WTC11 (cell line): ENCODE data around the gene NFKB1. TPM values are rescaled to one million over a fixed set of nuclear protein-coding genes. Genes with fewer than 3 reads are reported as not detected.

Source experiments
- ATAC-seq: fragments of 200-7000 bp; cut with Tn5 transposase; 2 replicates; pipeline ENCODE4 v1.10.0; 2021; ENCODE audit warnings: mild to moderate bottlenecking, moderate library complexity
- CTCF ChIA-PET: fragments of 300-600 bp; sonication (Branson Sonifier 250); formaldehyde crosslinking; loops from one replicate; lab custom pipeline; 2021; ENCODE audit warnings: antibody characterized with exemption; lab: Charles Lee
- POLR2A ChIA-PET: fragments of 350-600 bp; sonication (Branson Sonifier 250); formaldehyde crosslinking; loops from one replicate; lab custom pipeline; 2021; ENCODE audit warnings: antibody characterized with exemption; lab: Charles Lee
- DNase-seq: peaks from one replicate; pipeline ENCODE4 v3.0.0; 2021; ENCODE audit warnings: low spot score
- H3K27ac Mint-ChIP-seq: 2 replicates; pipeline ENCODE4 v1.8.0; 2021; ENCODE audit warnings: mixed read lengths
- H3K27me3 Mint-ChIP-seq: 2 replicates; pipeline ENCODE4 v1.8.0; 2021; ENCODE audit warnings: low read depth, mild to moderate bottlenecking, moderate library complexity, mixed read lengths
- H3K36me3 Mint-ChIP-seq: 2 replicates; pipeline ENCODE4 v1.8.0; 2021; ENCODE audit warnings: mixed read lengths
- H3K4me1 Mint-ChIP-seq: 2 replicates; pipeline ENCODE4 v1.8.0; 2022; ENCODE audit warnings: mixed read lengths
- H3K4me3 Mint-ChIP-seq: 2 replicates; pipeline ENCODE4 v1.8.0; 2021; ENCODE audit warnings: mild to moderate bottlenecking, moderate library complexity, mixed read lengths
- H3K9me3 Mint-ChIP-seq: 2 replicates; pipeline ENCODE4 v1.8.0; 2021; ENCODE audit warnings: mixed read lengths
- ATF1 ChIP-seq: sonication (generic); formaldehyde crosslinking; IDR thresholded peaks from 2 replicates; pipeline ENCODE4 v1.8.1; 2023; ENCODE audit warnings: mild to moderate bottlenecking, moderate library complexity, missing genetic modification reagents
- ATF6 ChIP-seq: sonication (generic); formaldehyde crosslinking; IDR thresholded peaks from 2 replicates; pipeline ENCODE4 v1.8.1; 2023; ENCODE audit warnings: mild to moderate bottlenecking, missing genetic modification reagents
- CREM ChIP-seq: sonication (generic); formaldehyde crosslinking; IDR thresholded peaks from 2 replicates; pipeline ENCODE4 v1.8.1; 2022; ENCODE audit warnings: mild to moderate bottlenecking, missing genetic modification reagents, moderate library complexity
- E2F4 ChIP-seq: sonication (generic); formaldehyde crosslinking; IDR thresholded peaks from 2 replicates; pipeline ENCODE4 v1.8.1; 2022; ENCODE audit warnings: low read depth, mild to moderate bottlenecking, moderate library complexity, missing genetic modification reagents, borderline replicate concordance
- EMX1 ChIP-seq: fragments of 250-450 bp; sonication (Bioruptor Pico); IDR thresholded peaks from 2 replicates; pipeline ENCODE4 v1.8.0; 2021; ENCODE audit warnings: mild to moderate bottlenecking
- GABPB1 ChIP-seq: sonication (generic); formaldehyde crosslinking; IDR thresholded peaks from 2 replicates; pipeline ENCODE4 v1.8.1; 2023; ENCODE audit warnings: mild to moderate bottlenecking, missing genetic modification reagents
- HMGA2 ChIP-seq: fragments of 250-450 bp; sonication (Bioruptor Pico); IDR thresholded peaks from 2 replicates; pipeline ENCODE4 v1.4.0; 2021; ENCODE audit warnings: mild to moderate bottlenecking, moderate library complexity
- IRF2 ChIP-seq: sonication (generic); formaldehyde crosslinking; IDR thresholded peaks from 2 replicates; pipeline ENCODE4 v1.8.0; 2022; ENCODE audit warnings: low read depth, missing genetic modification reagents, borderline replicate concordance
- JAZF1 ChIP-seq: fragments of 250-450 bp; sonication (Bioruptor Pico); IDR thresholded peaks from 2 replicates; pipeline ENCODE4 v1.9.0; 2021; ENCODE audit warnings: moderate library complexity, mild to moderate bottlenecking, inconsistent platforms
- JUN ChIP-seq: sonication (generic); formaldehyde crosslinking; IDR thresholded peaks from 2 replicates; pipeline ENCODE4 v1.8.0; 2023; ENCODE audit warnings: mild to moderate bottlenecking, missing genetic modification reagents
- KAT7 ChIP-seq: sonication (generic); formaldehyde crosslinking; IDR thresholded peaks from 2 replicates; pipeline ENCODE4 v1.8.1; 2023; ENCODE audit warnings: missing genetic modification reagents, mild to moderate bottlenecking, borderline replicate concordance
- NFYB ChIP-seq: sonication (generic); formaldehyde crosslinking; conservative IDR thresholded peaks from 2 replicates; pipeline ENCODE4 v1.8.0; 2022; ENCODE audit warnings: low read depth, missing genetic modification reagents
- PRRX2 ChIP-seq: fragments of 250-450 bp; sonication (Bioruptor Pico); IDR thresholded peaks from 2 replicates; pipeline ENCODE4 v1.8.0; 2021; ENCODE audit warnings: mild to moderate bottlenecking
- RORB ChIP-seq: fragments of 250-450 bp; sonication (Bioruptor Pico); IDR thresholded peaks from 2 replicates; pipeline ENCODE4 v1.9.0; 2021; ENCODE audit warnings: mild to moderate bottlenecking
- TEAD4 ChIP-seq: sonication (generic); formaldehyde crosslinking; IDR thresholded peaks from 2 replicates; pipeline ENCODE4 v1.8.0; 2022; ENCODE audit warnings: mild to moderate bottlenecking, missing genetic modification reagents
- ZBTB43 ChIP-seq: sonication (generic); formaldehyde crosslinking; IDR thresholded peaks from 2 replicates; pipeline ENCODE4 v1.8.1; 2023; ENCODE audit warnings: mild to moderate bottlenecking, missing genetic modification reagents
- ZNF121 ChIP-seq: sonication (generic); formaldehyde crosslinking; IDR thresholded peaks from 2 replicates; pipeline ENCODE4 v1.8.0; 2023; ENCODE audit warnings: missing genetic modification reagents
- ZNF138 ChIP-seq: sonication (generic); formaldehyde crosslinking; conservative IDR thresholded peaks from 2 replicates; pipeline ENCODE4 v1.8.1; 2022; ENCODE audit warnings: mild to moderate bottlenecking, moderate library complexity, missing genetic modification reagents
- ZNF263 ChIP-seq: sonication (generic); formaldehyde crosslinking; IDR thresholded peaks from 2 replicates; pipeline ENCODE4 v1.8.1; 2022; ENCODE audit warnings: low read depth, mild to moderate bottlenecking, moderate library complexity, missing genetic modification reagents
- ZNF396 ChIP-seq: fragments of 250-450 bp; sonication (Bioruptor Pico); IDR thresholded peaks from 2 replicates; pipeline ENCODE4 v1.8.0; 2021; ENCODE audit warnings: mild to moderate bottlenecking, moderate library complexity, borderline replicate concordance
- ZNF416 ChIP-seq: fragments of 250-450 bp; sonication (Bioruptor Pico); IDR thresholded peaks from 2 replicates; pipeline ENCODE4 v1.9.0; 2021; ENCODE audit warnings: mild to moderate bottlenecking, inconsistent platforms
- ZNF423 ChIP-seq: fragments of 250-450 bp; sonication (Bioruptor Pico); IDR thresholded peaks from 2 replicates; pipeline ENCODE4 v2.1.2; 2022; ENCODE audit warnings: mild to moderate bottlenecking, moderate library complexity
- ZNF512 ChIP-seq: sonication (generic); formaldehyde crosslinking; IDR thresholded peaks from 2 replicates; pipeline ENCODE4 v1.8.1; 2022; ENCODE audit warnings: missing genetic modification reagents, borderline replicate concordance
- total RNA-seq: library from RNA; stranded (reverse); gene quantifications from 3 replicates; pipeline ENCODE4 v1.2.3, GENCODE V29; 2021

The NFKB1 gene
- total RNA-seq, 1 experiment from 2014 or later, result 5.6 TPM

- CTCF ChIA-PET, result no interaction called here
- POLR2A ChIA-PET, result no interaction called here
- Mint-ChIP-seq H3K4me3 (no peak overlapping the region), H3K9me3 (no peaks in the 10 kb centered on the region), H3K36me3 (peaks cover 18% of the 10 kb centered on the region), H3K4me1 (no peaks in the 10 kb centered on the region), H3K27ac (no peak overlapping the region), H3K27me3 (no peaks in the 10 kb centered on the region)
- no peak for DNase-seq
- ATAC-seq, result no peak
- no peak for TF ChIP-seq ZBTB43 (CRISPR knock-in tag)
Observed at GRCh38 chr4:102631616-102632015, 130.5 kb downstream of the NFKB1 start.

GRCh38 chr4:102632241-102633065, 131.3 kb downstream of the NFKB1 start:
- Mint-ChIP-seq H3K27me3 (no peaks in the 10 kb centered on the region), H3K4me3 (no peak overlapping the region), H3K9me3 (no peaks in the 10 kb centered on the region), H3K27ac (no peak overlapping the region), H3K4me1 (no peaks in the 10 kb centered on the region), H3K36me3 (peaks cover 18% of the 10 kb centered on the region)
- ChIA-PET CTCF (interaction anchor here (0.9 to 1.2 kb wide), 3 partner anchors 54 to 400 kb away, joined by 3 to 5 read pairs (median 3); no protein-coding TSS in a partner anchor), POLR2A (no interaction called here)
- DNase-seq (no peak), ATAC-seq (no peak)
- TF ChIP-seq ATF6, result no peak
- no peak for TF ChIP-seq TEAD4
- no peak for TF ChIP-seq ATF1 (CRISPR knock-in tag)
- TF ChIP-seq PRRX2 (CRISPR knock-in tag), result no peak
- TF ChIP-seq ZNF396 (CRISPR knock-in tag), result no peak
- TF ChIP-seq ZNF121 (CRISPR knock-in tag), result no peak
- no peak for TF ChIP-seq ZNF423 (CRISPR knock-in tag)
- no peak for TF ChIP-seq ZNF138 (CRISPR knock-in tag)
- no peak for TF ChIP-seq EMX1 (CRISPR knock-in tag)
- no peak for TF ChIP-seq RORB (CRISPR knock-in tag)
- TF ChIP-seq CREM (CRISPR knock-in tag), result no peak
- TF ChIP-seq HMGA2 (CRISPR knock-in tag), result no peak
- no peak for TF ChIP-seq ZNF416 (CRISPR knock-in tag)
- no peak for TF ChIP-seq KAT7 (CRISPR knock-in tag)
- TF ChIP-seq ZNF512 (CRISPR knock-in tag), result no peak
- TF ChIP-seq IRF2 (CRISPR knock-in tag), result no peak
- no peak for TF ChIP-seq NFYB (CRISPR knock-in tag)

- TF ChIP-seq JUN (no peak), ZNF263 (CRISPR knock-in tag) (no peak), ZNF512 (CRISPR knock-in tag) (no peak), GABPB1 (no peak), E2F4 (CRISPR knock-in tag) (no peak), JAZF1 (CRISPR knock-in tag) (no peak)
- DNase-seq, result no peak
- Mint-ChIP-seq H3K27ac (no peak overlapping the region), H3K36me3 (peaks cover 22% of the 10 kb centered on the region), H3K9me3 (no peaks in the 10 kb centered on the region), H3K4me3 (no peak overlapping the region), H3K4me1 (no peaks in the 10 kb centered on the region), H3K27me3 (no peaks in the 10 kb centered on the region)
- CTCF ChIA-PET, result interaction anchor here (0.9 to 1.2 kb wide), 3 partner anchors 54 to 399 kb away, joined by 3 to 5 read pairs (median 3); no protein-coding TSS in a partner anchor
- ATAC-seq, result no peak
- POLR2A ChIA-PET, result no interaction called here
Observed at GRCh38 chr4:102633100-102633499, 131.9 kb downstream of the NFKB1 start.
